ENCODE results near the gene SLC16A3. TPM values are rescaled to one million over a fixed set of nuclear protein-coding genes. Genes with fewer than 3 reads are reported as not detected.

The SLC16A3 gene
- total RNA-seq, 1 experiment from 2014 or later, result 104 TPM

- DNase-seq (ENCODE audit: low read depth), result no peak
Measured at GRCh38 chr17:82287013-82287867, 58.4 kb downstream of the SLC16A3 start.

DNA sequence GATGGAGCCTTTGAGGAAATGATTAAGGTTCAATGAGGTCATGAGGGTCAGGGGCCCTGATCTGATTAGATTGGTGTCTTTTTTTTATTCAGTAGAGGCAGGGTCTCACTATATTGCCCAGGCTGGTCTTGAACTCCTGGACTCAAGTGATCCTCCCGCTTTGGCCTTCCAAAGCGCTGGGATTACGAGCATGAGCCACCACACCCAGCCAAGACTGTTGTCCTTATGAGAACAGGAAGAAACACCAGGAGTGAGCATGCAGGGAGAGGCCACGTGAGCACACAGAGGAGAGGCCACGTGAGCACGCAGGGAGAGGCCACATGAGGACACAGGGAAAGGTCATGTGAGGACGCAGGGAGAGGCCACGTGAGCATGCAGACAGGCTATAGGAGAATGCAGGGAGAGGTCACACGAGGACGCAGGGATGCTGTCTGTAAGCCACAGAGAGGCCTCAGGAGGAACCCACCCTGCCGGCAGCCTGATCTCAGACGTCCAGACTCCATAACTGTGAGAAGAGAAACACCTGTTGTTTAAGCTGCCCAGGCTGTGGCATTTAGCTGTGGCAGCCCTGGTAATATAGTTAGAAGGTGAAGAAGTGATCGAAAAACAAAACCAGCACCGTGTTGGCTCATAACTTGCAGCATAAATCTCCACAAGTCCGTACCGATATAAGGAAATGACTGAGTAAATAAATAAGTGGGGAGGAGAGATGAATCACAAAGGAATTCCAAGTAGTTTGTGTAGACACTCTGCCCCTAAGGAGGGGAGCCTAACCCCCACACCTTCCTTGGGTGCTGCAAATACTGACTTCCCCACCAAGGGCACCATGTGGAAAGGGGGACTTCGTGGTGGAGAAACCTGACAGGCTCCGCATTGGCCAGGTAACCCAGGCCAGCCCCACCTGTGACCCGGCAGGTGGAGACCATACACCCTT, 59.3 kb downstream of the SLC16A3 start:
- DNase-seq (ENCODE audit: low read depth), result peak; percentile 99

Other genes starting within 250 kb of the SLC16A3 start
- 119 and 144 TPM in 2 replicates for gene CENPX, start 206.2 kb upstream of the SLC16A3 start, total RNA-seq (2014; rRNA removed; shearing (Covaris generic))
- gene LRRC45, start 205.7 kb upstream of the SLC16A3 start, total RNA-seq (2014; rRNA removed; shearing (Covaris generic)), result 8.1 and 17.6 TPM in 2 replicates
- 10.7 and 13.1 TPM in 2 replicates for gene RAC3, start 197.4 kb upstream of the SLC16A3 start, total RNA-seq (2014; rRNA removed; shearing (Covaris generic))
- gene DCXR, start 191.3 kb upstream of the SLC16A3 start, total RNA-seq (2014; rRNA removed; shearing (Covaris generic)), result 82.2 and 86.2 TPM in 2 replicates
- 12.9 and 14.3 TPM in 2 replicates for gene RFNG, start 177.2 kb upstream of the SLC16A3 start, total RNA-seq (2014; rRNA removed; shearing (Covaris generic))
- gene GPS1, start 177.1 kb upstream of the SLC16A3 start, total RNA-seq (2014; rRNA removed; shearing (Covaris generic)), result 84.0 and 94.3 TPM in 2 replicates
- gene DUS1L, start 163.2 kb upstream of the SLC16A3 start, total RNA-seq (2014; rRNA removed; shearing (Covaris generic)), result 34.0 and 39.3 TPM in 2 replicates
- 26.4 and 28.7 TPM in 2 replicates for gene FASN, start 130.8 kb upstream of the SLC16A3 start, total RNA-seq (2014; rRNA removed; shearing (Covaris generic))
- 3.7 and 5.0 TPM in 2 replicates for gene CCDC57, start 16.2 kb upstream of the SLC16A3 start, total RNA-seq (2014; rRNA removed; shearing (Covaris generic))
- gene CSNK1D, start 44.7 kb downstream of the SLC16A3 start, total RNA-seq (2014; rRNA removed; shearing (Covaris generic)), result 20.4 and 22.6 TPM in 2 replicates
- gene CD7, start 88.6 kb downstream of the SLC16A3 start, total RNA-seq (2014; rRNA removed; shearing (Covaris generic)), result not detected in 2 replicates
- gene SECTM1, start 104.7 kb downstream of the SLC16A3 start, total RNA-seq (2014; rRNA removed; shearing (Covaris generic)), result 17.2 and 19.7 TPM in 2 replicates
- gene TEX19, start 130.2 kb downstream of the SLC16A3 start, total RNA-seq (2014; rRNA removed; shearing (Covaris generic)), result 0.24 TPM in 1 of 2 replicates, not detected in the other
- not detected in 2 replicates for gene UTS2R, start 142.7 kb downstream of the SLC16A3 start, total RNA-seq (2014; rRNA removed; shearing (Covaris generic))
- gene HEXD, start 189.3 kb downstream of the SLC16A3 start, total RNA-seq (2014; rRNA removed; shearing (Covaris generic)), result 2.4 and 3.0 TPM in 2 replicates
- 29.2 and 31.0 TPM in 2 replicates for gene OGFOD3, start 189.5 kb downstream of the SLC16A3 start, total RNA-seq (2014; rRNA removed; shearing (Covaris generic))
- gene CYBC1, start 221.7 kb downstream of the SLC16A3 start, total RNA-seq (2014; rRNA removed; shearing (Covaris generic)), result 25.7 and 25.8 TPM in 2 replicates
- gene NARF, start 229.7 kb downstream of the SLC16A3 start, total RNA-seq (2014; rRNA removed; shearing (Covaris generic)), result 52.4 and 69.7 TPM in 2 replicates